ENCODE data around the gene NOS1AP. TPM values are rescaled to one million over a fixed set of nuclear protein-coding genes. Genes with fewer than 3 reads are reported as not detected.

NOS1AP gene
- total RNA-seq: 10.7 TPM
- polyA plus RNA-seq (ENCODE audit: insufficient read depth, low read depth, low replicate concordance): 0.47 TPM
- long read RNA-seq, donor 1: 0 reads
- long read RNA-seq, donor 2: 0 reads
- long read RNA-seq, donor 3: 0 reads
- long read RNA-seq, donor 4: 0 reads
- long read RNA-seq, donor 5: 0 reads
- long read RNA-seq, donor 6: 0 reads
- long read RNA-seq, donor 7, partial matches to known transcripts: 0 of 2 reads
- long read RNA-seq, donor 7, other reads (novel, unspliced or antisense): 0 of 2 reads
- long read RNA-seq, donor 8: 0 reads
- long read RNA-seq, donor 9: 0 reads
- long read RNA-seq, donor 10, partial matches to known transcripts: 0 of 1 reads
- long read RNA-seq, donor 10, other reads (novel, unspliced or antisense): 0 of 1 reads

GRCh38 chr1:162069334-162070093, at the start of gene NOS1AP:
Gene NOS1AP (plus strand): TSS chr1:162069691. CDS start chr1:162070178, 487 bp downstream.
- no peaks in the 10 kb centered on the region for H3K9me3 ChIP-seq (ENCODE audit: control insufficient read depth in 2 of 3, insufficient read depth in 1 of 3, low read length in 3 of 3)
- no peaks in the 10 kb centered on the region for H3K27me3 ChIP-seq (ENCODE audit: control insufficient read depth, insufficient read depth, low read length)
- peak within 1 kb of the TSS; percentile 66 to 74 for H3K27ac ChIP-seq (ENCODE audit: low read depth in 2 of 2, low read length in 2 of 2)
- peak within 1 kb of the TSS; percentile 56 to 80 (median 76) for H3K4me3 ChIP-seq (ENCODE audit: low read length in 3 of 3)
- intact Hi-C loops (cut with DNase I): no loop called here
- peaks cover 0 to under 1% (median 0%) of the 10 kb centered on the region in 3 donors for H3K36me3 ChIP-seq (ENCODE audit: control insufficient read depth in 2 of 3, insufficient read depth in 3 of 3, low read length in 3 of 3)
- H3K9ac ChIP-seq (ENCODE audit: low read length in 3 of 3): peak within 1 kb of the TSS; percentile 28 to 68 (median 44)
- peaks cover 0 to 2% (median 0%) of the 10 kb centered on the region in 3 donors for H3K4me1 ChIP-seq (ENCODE audit: control insufficient read depth in 2 of 3, insufficient read depth in 2 of 3, low read depth in 1 of 3, low read length in 3 of 3)
- TF ChIP-seq CTCF (IDR thresholded peaks at IDR 0.05; ENCODE audit: borderline replicate concordance, extremely low read depth, insufficient read depth): no peak
- no peak for FAIRE-seq
- DNase-seq: peak; percentile 86 to 94 (median 91)

- no peak for TF ChIP-seq CTCF (IDR thresholded peaks at IDR 0.05; ENCODE audit: borderline replicate concordance, extremely low read depth, insufficient read depth)
- FAIRE-seq (no peak), DNase-seq (peak in 1 of 5 donors; percentile 66)
- Histone ChIP-seq H3K4me3 (ENCODE audit: low read length in 3 of 3) (no peak overlapping the region), H3K9me3 (ENCODE audit: control insufficient read depth in 2 of 3, insufficient read depth in 1 of 3, low read length in 3 of 3) (no peaks in the 10 kb centered on the region), H3K27ac (ENCODE audit: low read depth in 2 of 2, low read length in 2 of 2) (no peak overlapping the region), H3K9ac (ENCODE audit: low read length in 3 of 3) (no peak overlapping the region), H3K36me3 (ENCODE audit: control insufficient read depth in 2 of 3, insufficient read depth in 3 of 3, low read length in 3 of 3) (no peaks in the 10 kb centered on the region), H3K4me1 (ENCODE audit: control insufficient read depth in 2 of 3, insufficient read depth in 2 of 3, low read depth in 1 of 3, low read length in 3 of 3) (peaks cover 0 to 15% (median 9%) of the 10 kb centered on the region in 3 donors), H3K27me3 (ENCODE audit: control insufficient read depth, insufficient read depth, low read length) (peaks cover 3% of the 10 kb centered on the region)
- intact Hi-C loops (cut with DNase I): no loop called here
Measured at GRCh38 chr1:162020150-162020549, 49.3 kb upstream of the NOS1AP start.

- Histone ChIP-seq H3K27me3 (ENCODE audit: control insufficient read depth, insufficient read depth, low read length) (peaks cover 3% of the 10 kb centered on the region), H3K27ac (ENCODE audit: low read depth in 2 of 2, low read length in 2 of 2) (no peak overlapping the region), H3K36me3 (ENCODE audit: control insufficient read depth in 2 of 3, insufficient read depth in 3 of 3, low read length in 3 of 3) (no peaks in the 10 kb centered on the region), H3K9me3 (ENCODE audit: control insufficient read depth in 2 of 3, insufficient read depth in 1 of 3, low read length in 3 of 3) (no peaks in the 10 kb centered on the region), H3K9ac (ENCODE audit: low read length in 3 of 3) (no peak overlapping the region), H3K4me3 (ENCODE audit: low read length in 3 of 3) (no peak overlapping the region), H3K4me1 (ENCODE audit: control insufficient read depth in 2 of 3, insufficient read depth in 2 of 3, low read depth in 1 of 3, low read length in 3 of 3) (peaks cover 0 to 15% (median 9%) of the 10 kb centered on the region in 3 donors)
- no peak for TF ChIP-seq CTCF (IDR thresholded peaks at IDR 0.05; ENCODE audit: borderline replicate concordance, extremely low read depth, insufficient read depth)
- FAIRE-seq (no peak), DNase-seq (no peak)
- intact Hi-C loops (cut with DNase I): no loop called here
Measured at GRCh38 chr1:162021124-162021523, 48.4 kb upstream of the NOS1AP start.
